Stimulated activated CD4-positive, alpha-beta T cell treated with anti-CD3 and anti-CD28 coated beads, Interleukin-12 subunit alpha, Interleukin-12 subunit beta, amount 100 ng/mL, for 4 hours (primary cell): ENCODE results near the gene ZNF467.

Experiments
- DNase-seq: peaks from one replicate; pipeline ENCODE4 v3.0.0-alpha.2; 2020

ZNF467 gene

GRCh38 chr7:149724661-149725425 is 48.5 kb downstream of the ZNF467 start:
- DNase-seq: no peak

- DNase-seq: no peak
Observed at GRCh38 chr7:149723795-149724495, 49.4 kb downstream of the ZNF467 start.

- DNase-seq: no peak
Observed at GRCh38 chr7:149723082-149723767, 50.2 kb downstream of the ZNF467 start.

- DNase-seq: no peak
Observed at GRCh38 chr7:149722356-149722957, 50.9 kb downstream of the ZNF467 start.

GRCh38 chr7:149721084-149721601 is 52.2 kb downstream of the ZNF467 start:
- no peak for DNase-seq

GRCh38 chr7:149720372-149721083 is 52.9 kb downstream of the ZNF467 start:
- DNase-seq: no peak

- no peak for DNase-seq
Observed at GRCh38 chr7:149719912-149720335, 53.5 kb downstream of the ZNF467 start.

- DNase-seq: no peak
Observed at GRCh38 chr7:149719050-149719899, 54.1 kb downstream of the ZNF467 start.

- DNase-seq: no peak
Observed at GRCh38 chr7:149718730-149719049, 54.7 kb downstream of the ZNF467 start.

GRCh38 chr7:149717481-149717880 is 55.9 kb downstream of the ZNF467 start:
- DNase-seq: no peak

GRCh38 chr7:149716932-149717307 is 56.5 kb downstream of the ZNF467 start:
- no peak for DNase-seq

- no peak for DNase-seq
Observed at GRCh38 chr7:149716007-149716931, 57.1 kb downstream of the ZNF467 start.

GRCh38 chr7:149715476-149715875 is 57.9 kb downstream of the ZNF467 start:
- no peak for DNase-seq

- peak; percentile 30 for DNase-seq
Observed at GRCh38 chr7:149714910-149715471, 58.4 kb downstream of the ZNF467 start.
